Naive thymus-derived CD4-positive, alpha-beta T cell (primary cell): ENCODE measurements around the gene SPIN2B. TPM values are rescaled to one million over a fixed set of nuclear protein-coding genes. Genes with fewer than 3 reads are reported as not detected.
"Not testable (repeated sequence)": the region's sequence is repeated elsewhere in the genome, so short reads cannot be mapped to it uniquely, and the experiment has no call there.

Source experiments
- ATAC-seq: fragments of 150-1000 bp; cut with Tn5 transposase; 2 replicates; pipeline ENCODE4 v1.10.0; 2021; ENCODE audit warnings: mild to moderate bottlenecking, moderate library complexity
- CTCF ChIA-PET: fragments of 350-600 bp; sonication (Branson Sonifier 250); formaldehyde crosslinking; loops from one replicate; lab custom pipeline; 2021; ENCODE audit warnings: antibody characterized with exemption; lab: Charles Lee
- POLR2A ChIA-PET: fragments of 350-600 bp; sonication (Branson Sonifier 250); formaldehyde crosslinking; loops from one replicate; lab custom pipeline; 2021; ENCODE audit warnings: antibody characterized with exemption, inconsistent platforms; lab: Charles Lee
- DNase-seq, 9 donors: peaks; one replicate each; pipeline versions ENCODE4 v3.0.0 to v3.0.0-alpha.2; 2020 to 2022; ENCODE audit warnings: mixed read lengths in 1 of 9
- H3K27ac ChIP-seq: one replicate; pipeline ENCODE4 v1.7.0; 2013; ENCODE audit warnings: mild to moderate bottlenecking, low read depth, low read length, moderate library complexity
- H3K27me3 ChIP-seq, 2 donors: one replicate each; pipeline ENCODE4 v1.7.0; 2013; ENCODE audit warnings: low read length in 2 of 2, mild to moderate bottlenecking in 2 of 2, moderate library complexity in 2 of 2; ENCODE audit not compliant: control insufficient read depth in 2 of 2, insufficient read depth in 2 of 2
- H3K36me3 ChIP-seq, 3 experiments: 1 replicate in 2 of 3; 2 replicates in 1 of 3; pipeline ENCODE4 v1.7.0; 2013; ENCODE audit warnings: low read length in 3 of 3, mild to moderate bottlenecking in 3 of 3, moderate library complexity in 1 of 3; ENCODE audit not compliant: insufficient read depth in 3 of 3, control insufficient read depth in 2 of 3
- H3K4me1 ChIP-seq, 2 donors: one replicate each; pipeline ENCODE4 v1.7.0; 2013; ENCODE audit warnings: low read length in 2 of 2, mild to moderate bottlenecking in 2 of 2, moderate library complexity in 1 of 2; ENCODE audit not compliant: control insufficient read depth in 2 of 2, insufficient read depth in 2 of 2
- H3K4me3 ChIP-seq: 2 replicates; pipeline ENCODE4 v1.7.0; 2013; ENCODE audit warnings: mild to moderate bottlenecking, low read length
- H3K9me3 ChIP-seq, 3 experiments: 1 replicate in 2 of 3; 2 replicates in 1 of 3; pipeline ENCODE4 v1.7.0; 2013; ENCODE audit warnings: low read length in 3 of 3; ENCODE audit not compliant: control insufficient read depth in 2 of 3
- H3K27ac Mint-ChIP-seq, 9 donors: one replicate each; pipeline ENCODE4 v1.8.0; 2020 to 2022; ENCODE audit warnings: mixed read lengths in 9 of 9, mild to moderate bottlenecking in 8 of 9, moderate library complexity in 5 of 9, inconsistent platforms in 2 of 9
- H3K27me3 Mint-ChIP-seq, 5 donors: one replicate each; pipeline ENCODE4 v1.8.0; 2021 to 2022; ENCODE audit warnings: mixed read lengths in 5 of 5, mild to moderate bottlenecking in 1 of 5
- H3K36me3 Mint-ChIP-seq, 5 donors: one replicate each; pipeline ENCODE4 v1.8.0; 2020 to 2022; ENCODE audit warnings: mixed read lengths in 5 of 5, mild to moderate bottlenecking in 3 of 5, inconsistent platforms in 1 of 5
- H3K4me1 Mint-ChIP-seq, 7 donors: one replicate each; pipeline ENCODE4 v1.8.0; 2020 to 2022; ENCODE audit warnings: mixed read lengths in 7 of 7, mild to moderate bottlenecking in 3 of 7, inconsistent platforms in 1 of 7
- H3K4me3 Mint-ChIP-seq, 10 donors: one replicate each; pipeline ENCODE4 v1.8.0; 2020 to 2022; ENCODE audit warnings: mild to moderate bottlenecking in 10 of 10, mixed read lengths in 10 of 10, moderate library complexity in 6 of 10, inconsistent platforms in 2 of 10
- H3K9me3 Mint-ChIP-seq, 11 donors: one replicate each; pipeline ENCODE4 v1.8.0; 2020 to 2022; ENCODE audit warnings: mixed read lengths in 11 of 11, mild to moderate bottlenecking in 4 of 11, inconsistent platforms in 1 of 11, moderate library complexity in 1 of 11
- intact Hi-C, 2 donors: fragments of 100-400 bp; cut with micrococcal nuclease; formaldehyde crosslinking; loops; one replicate each; pipeline ENCODE4 v1.15.1; 2023
- polyA plus RNA-seq, 2 donors: library from polyadenylated mRNA; unstranded; fragments of 300-500 nt; fragmentation: Illumina TruSeq; gene quantifications; one replicate each; pipeline ENCODE4 v1.2.3, GENCODE V29; 2021
- total RNA-seq, 6 experiments: library from RNA in 5 of 6; stranded (reverse) in 5 of 6; gene quantifications; 1 replicate in 5 of 6; 2 replicates in 1 of 6; pipeline ENCODE4 v1.2.3 and lab custom pipeline; 2021 to 2026

The SPIN2B gene
- total and polyA plus RNA-seq, 7 experiments from 2014 or later: 9.0 to 24.0 (median 15.9) TPM

- H3K9me3 Mint-ChIP-seq: peaks cover 0 to 39% (median 12%) of the 10 kb centered on the region in 11 donors
- Histone ChIP-seq H3K4me1 (no peaks in the 10 kb centered on the region), H3K9me3 (no peaks in the 10 kb centered on the region), H3K4me3 (no peak overlapping the region), H3K36me3 (peaks cover 0 to 5% (median 0%) of the 10 kb centered on the region in 3 experiments), H3K27me3 (no peaks in the 10 kb centered on the region), H3K27ac (no peak overlapping the region)
- no peak overlapping the region for H3K27ac Mint-ChIP-seq
- H3K36me3 Mint-ChIP-seq: peaks cover 6 to 52% (median 27%) of the 10 kb centered on the region in 5 donors
- ChIA-PET CTCF (no interaction called here), POLR2A (no interaction called here)
- ATAC-seq: no peak
- DNase-seq: no peak
- H3K4me1 Mint-ChIP-seq: peaks cover 0 to 6% (median 0%) of the 10 kb centered on the region in 7 donors
- no peaks in the 10 kb centered on the region for H3K27me3 Mint-ChIP-seq
- H3K4me3 Mint-ChIP-seq: no peak overlapping the region
- intact Hi-C loops: no loop called here
Observed at GRCh38 chrX:57103489-57103888, 17.9 kb downstream of the SPIN2B start.

GRCh38 chrX:57102918-57103317 is 18.4 kb downstream of the SPIN2B start:
- H3K9me3 ChIP-seq, H3K4me3 ChIP-seq, H3K27ac ChIP-seq, H3K4me1 ChIP-seq, POLR2A ChIA-PET, H3K4me3 Mint-ChIP-seq, H3K4me1 Mint-ChIP-seq, H3K36me3 ChIP-seq, CTCF ChIA-PET, H3K27me3 Mint-ChIP-seq, intact Hi-C loops, H3K27me3 ChIP-seq, ATAC-seq: not testable (repeated sequence)
- H3K36me3 Mint-ChIP-seq: peaks cover 6 to 53% (median 32%) of the 10 kb centered on the region in 5 donors
- DNase-seq: peak in 3 of 9 donors; percentile 3 to 11 (median 3)
- peak overlapping the region in 2 of 9 donors; percentile 24 to 33 for H3K27ac Mint-ChIP-seq
- peaks cover 0 to 39% (median 15%) of the 10 kb centered on the region in 11 donors for H3K9me3 Mint-ChIP-seq

- Mint-ChIP-seq H3K36me3 (peaks cover 20 to 63% (median 42%) of the 10 kb centered on the region in 5 donors), H3K27me3 (no peaks in the 10 kb centered on the region), H3K27ac (no peak overlapping the region), H3K4me3 (no peak overlapping the region), H3K9me3 (peaks cover 0 to 50% (median 12%) of the 10 kb centered on the region in 11 donors), H3K4me1 (peaks cover 0 to 2% (median 0%) of the 10 kb centered on the region in 7 donors)
- H3K4me1 ChIP-seq: no peaks in the 10 kb centered on the region
- DNase-seq: no peak
- no peaks in the 10 kb centered on the region for H3K9me3 ChIP-seq
- ChIA-PET CTCF (no interaction called here), POLR2A (no interaction called here)
- no peak overlapping the region for H3K27ac ChIP-seq
- H3K36me3 ChIP-seq: no peaks in the 10 kb centered on the region
- no peak for ATAC-seq
- H3K27me3 ChIP-seq: no peaks in the 10 kb centered on the region
- H3K4me3 ChIP-seq: no peak overlapping the region
- intact Hi-C loops: no loop called here
Observed at GRCh38 chrX:57083143-57083542, 38.2 kb downstream of the SPIN2B start.

- Histone ChIP-seq H3K27ac (no peak overlapping the region), H3K27me3 (no peaks in the 10 kb centered on the region), H3K9me3 (no peaks in the 10 kb centered on the region), H3K36me3 (no peaks in the 10 kb centered on the region), H3K4me1 (no peaks in the 10 kb centered on the region), H3K4me3 (no peak overlapping the region)
- H3K4me3 Mint-ChIP-seq: no peak overlapping the region
- no peaks in the 10 kb centered on the region for H3K27me3 Mint-ChIP-seq
- no peaks in the 10 kb centered on the region for H3K4me1 Mint-ChIP-seq
- POLR2A ChIA-PET: no interaction called here
- ATAC-seq (no peak), DNase-seq (no peak)
- H3K9me3 Mint-ChIP-seq: peaks cover 0 to 10% (median 0%) of the 10 kb centered on the region in 11 donors
- H3K27ac Mint-ChIP-seq: no peak overlapping the region
- peaks cover 0 to 8% (median 5%) of the 10 kb centered on the region in 5 donors for H3K36me3 Mint-ChIP-seq
- CTCF ChIA-PET: no interaction called here
- intact Hi-C loops: no loop called here
Observed at GRCh38 chrX:57074458-57074857, 46.9 kb downstream of the SPIN2B start.

- Mint-ChIP-seq H3K27me3 (no peaks in the 10 kb centered on the region), H3K27ac (no peak overlapping the region), H3K4me3 (no peak overlapping the region), H3K9me3 (peaks cover 0 to 3% (median 0%) of the 10 kb centered on the region in 11 donors), H3K36me3 (no peaks in the 10 kb centered on the region), H3K4me1 (no peaks in the 10 kb centered on the region)
- Histone ChIP-seq H3K36me3 (no peaks in the 10 kb centered on the region), H3K9me3 (no peaks in the 10 kb centered on the region), H3K27ac (no peak overlapping the region), H3K4me3 (no peak overlapping the region), H3K27me3 (no peaks in the 10 kb centered on the region), H3K4me1 (no peaks in the 10 kb centered on the region)
- no peak for ATAC-seq
- ChIA-PET CTCF (no interaction called here), POLR2A (no interaction called here)
- DNase-seq: no peak
- intact Hi-C loops: no loop called here
Observed at GRCh38 chrX:57070185-57070984, 51.0 kb downstream of the SPIN2B start.

Other genes with a start within 250 kb of the SPIN2B start
- 10 to 100 TPM in 4 of 5 experiments, 1 to 10 TPM in 1; 8.8 to 24.2 (median 13.5) TPM for gene SPIN3, start 126.0 kb downstream of the SPIN2B start, total RNA-seq
- gene SPIN3, start 126.0 kb downstream of the SPIN2B start, polyA plus RNA-seq: 1 to 10 TPM; 4.4 to 5.2 TPM
- 1 to 10 TPM in 4 of 5 experiments, under 1 TPM in 1; 0.97 to 2.5 (median 1.2) TPM for gene SPIN2A, start 15.8 kb upstream of the SPIN2B start, total RNA-seq
- under 1 TPM in 1 of 2 donors, not detected in 1; 0.09 TPM for gene SPIN2A, start 15.8 kb upstream of the SPIN2B start, polyA plus RNA-seq
- 10 to 100 TPM in 2 of 5 experiments, 1 to 10 TPM in 3; 7.5 to 12.6 (median 9.7) TPM for gene FAAH2, start 165.2 kb upstream of the SPIN2B start, total RNA-seq
- 10 to 100 TPM; 16.7 to 16.9 TPM for gene FAAH2, start 165.2 kb upstream of the SPIN2B start, polyA plus RNA-seq